Hepatocyte (in vitro differentiated cells): ENCODE data around the gene SLC25A38. TPM values are rescaled to one million over a fixed set of nuclear protein-coding genes. Genes with fewer than 3 reads are reported as not detected.

ENCODE experiments used
- DNase-seq: peaks from one replicate; pipeline ENCODE4 v3.0.0-alpha.2; 2016; ENCODE audit warnings: low spot score
- H2AFZ ChIP-seq: fragments of 200-600 bp; sonication (generic); 2 replicates; pipeline ENCODE4 v1.6.0; 2016; ENCODE audit warnings: antibody characterized with exemption, mild to moderate bottlenecking
- H3K27ac ChIP-seq: fragments of 200-600 bp; sonication (generic); 2 replicates; pipeline ENCODE4 v1.5.1; 2016; ENCODE audit warnings: mild to moderate bottlenecking
- H3K27me3 ChIP-seq: fragments of 200-600 bp; sonication (generic); 2 replicates; pipeline ENCODE4 v1.6.1; 2016
- H3K36me3 ChIP-seq: fragments of 200-600 bp; sonication (generic); replicated peaks from 2 replicates; pipeline ENCODE4 v1.5.1; 2016; ENCODE audit warnings: low read depth; ENCODE audit not compliant: insufficient read depth
- H3K4me1 ChIP-seq: fragments of 200-600 bp; sonication (generic); 2 replicates; pipeline ENCODE4 v1.5.1; 2016; ENCODE audit warnings: mild to moderate bottlenecking, moderate library complexity; ENCODE audit not compliant: insufficient read depth
- H3K4me2 ChIP-seq: fragments of 200-600 bp; sonication (generic); 2 replicates; pipeline ENCODE4 v1.6.0; 2016
- H3K4me3 ChIP-seq: fragments of 200-600 bp; sonication (generic); 2 replicates; pipeline ENCODE4 v1.5.1; 2016; ENCODE audit warnings: mild to moderate bottlenecking
- H3K79me2 ChIP-seq: fragments of 200-600 bp; sonication (generic); 2 replicates; pipeline ENCODE4 v1.6.0; 2017; ENCODE audit warnings: mild to moderate bottlenecking
- H3K9me2 ChIP-seq: fragments of 200-600 bp; sonication (generic); replicated peaks from 2 replicates; pipeline ENCODE4 v1.6.0; 2017; ENCODE audit warnings: mild to moderate bottlenecking; ENCODE audit not compliant: insufficient read depth
- H3K9me3 ChIP-seq: fragments of 200-600 bp; sonication (generic); 2 replicates; pipeline ENCODE4 v1.5.1; 2016; ENCODE audit warnings: low read depth, mild to moderate bottlenecking
- H4K20me1 ChIP-seq: fragments of 200-600 bp; sonication (generic); 2 replicates; pipeline ENCODE4 v1.6.0; 2016; ENCODE audit warnings: mild to moderate bottlenecking; ENCODE audit not compliant: insufficient read depth, poor library complexity, severe bottlenecking
- CTCF ChIP-seq: fragments of 200-600 bp; sonication (generic); IDR thresholded peaks from 2 replicates; pipeline ENCODE4 v1.5.1; 2016; ENCODE audit warnings: antibody characterized with exemption, mild to moderate bottlenecking; ENCODE audit not compliant: poor library complexity
- EZH2 ChIP-seq: fragments of 200-600 bp; sonication (generic); IDR thresholded peaks from 2 replicates; pipeline ENCODE4 v1.6.1; 2016; ENCODE audit warnings: antibody characterized with exemption, mild to moderate bottlenecking, borderline replicate concordance
- EZH2phosphoT487 ChIP-seq: fragments of 200-600 bp; sonication (generic); IDR thresholded peaks from one replicate; pipeline ENCODE4 v1.6.1; 2018; ENCODE audit warnings: antibody characterized with exemption, mild to moderate bottlenecking, low read depth, moderate library complexity; ENCODE audit not compliant: unreplicated experiment, severe bottlenecking
- WGBS: methylation state at CpG from one replicate; pipeline ENCODE4 v1.1.6; 2016; ENCODE audit warnings: low lambda C conversion rate; ENCODE audit errors: missing lambda C conversion rate; 5-methylcytosine and 5-hydroxymethylcytosine counted together
- polyA plus RNA-seq: library from polyadenylated mRNA; unstranded; fragments of >200 nt; fragmentation: Nextera tagmentation; extraction: Ambion mirVana; gene quantifications from 2 replicates; pipeline ENCODE4 v1.2.1, GENCODE V29; 2016
- total RNA-seq: library from RNA; depleted of rRNA; stranded (reverse); fragments of >200 nt; gene quantifications from 2 replicates; pipeline ENCODE4 v1.2.3, GENCODE V29; 2014

The SLC25A38 gene
- total and polyA plus RNA-seq, 2 experiments from 2014 or later = 35.7 to 37.2 TPM

GRCh38 chr3:39433642-39434041 is 50.5 kb downstream of the SLC25A38 start:
- no peaks in the 10 kb centered on the region for H3K36me3 ChIP-seq
- no peaks in the 10 kb centered on the region for H4K20me1 ChIP-seq
- 89% methylated on average over 3 of the region's 3 CpGs for WGBS
- no peaks in the 10 kb centered on the region for H3K9me2 ChIP-seq
- no peak overlapping the region for H3K27ac ChIP-seq
- no peak overlapping the region for H3K4me3 ChIP-seq
- no peak for DNase-seq
- no peak overlapping the region for H2AFZ ChIP-seq
- no peaks in the 10 kb centered on the region for H3K4me1 ChIP-seq
- no peaks in the 10 kb centered on the region for H3K9me3 ChIP-seq
- H3K79me2 ChIP-seq = no peaks in the 10 kb centered on the region
- no peak for TF ChIP-seq CTCF
- TF ChIP-seq EZH2 = no peak
- no peak for TF ChIP-seq EZH2phosphoT487
- H3K27me3 ChIP-seq = no peaks in the 10 kb centered on the region
- H3K4me2 ChIP-seq = no peak overlapping the region

- no peaks in the 10 kb centered on the region for H3K4me1 ChIP-seq
- H3K4me3 ChIP-seq = no peak overlapping the region
- H3K4me2 ChIP-seq = no peak overlapping the region
- no peaks in the 10 kb centered on the region for H3K27me3 ChIP-seq
- H2AFZ ChIP-seq = no peak overlapping the region
- no peak overlapping the region for H3K27ac ChIP-seq
- 79% methylated on average over 4 of the region's 5 CpGs for WGBS
- no peaks in the 10 kb centered on the region for H3K36me3 ChIP-seq
- no peaks in the 10 kb centered on the region for H4K20me1 ChIP-seq
- no peaks in the 10 kb centered on the region for H3K9me3 ChIP-seq
- H3K9me2 ChIP-seq = no peaks in the 10 kb centered on the region
- DNase-seq = no peak
- TF ChIP-seq EZH2phosphoT487 (no peak), EZH2 (no peak), CTCF (no peak)
- H3K79me2 ChIP-seq = no peaks in the 10 kb centered on the region
These were observed 51.4 kb downstream of the SLC25A38 start for GRCh38 chr3:39434574-39434973.

GRCh38 chr3:39435006-39435748 is 52.0 kb downstream of the SLC25A38 start:
- Histone ChIP-seq H3K27ac (no peak overlapping the region), H3K9me2 (no peaks in the 10 kb centered on the region), H3K27me3 (no peaks in the 10 kb centered on the region), H3K9me3 (no peaks in the 10 kb centered on the region), H2AFZ (no peak overlapping the region), H4K20me1 (no peaks in the 10 kb centered on the region), H3K4me3 (no peak overlapping the region), H3K79me2 (no peaks in the 10 kb centered on the region), H3K36me3 (no peaks in the 10 kb centered on the region), H3K4me1 (no peaks in the 10 kb centered on the region), H3K4me2 (no peak overlapping the region)
- no peak for DNase-seq
- WGBS = 69% methylated on average over 1 of the region's 1 CpG
- TF ChIP-seq EZH2 (no peak), EZH2phosphoT487 (no peak), CTCF (no peak)
